Measurements from ENCODE around the gene ATP4A. TPM values are rescaled to one million over a fixed set of nuclear protein-coding genes. Genes with fewer than 3 reads are reported as not detected.

ATP4A gene
- total and polyA plus RNA-seq, 7 donors: not detected

GRCh38 chr19:35559281-35559659, 4.2 kb downstream of the ATP4A start:
- Histone ChIP-seq H3K36me3 (ENCODE audit: insufficient read depth in 1 of 2, low read depth in 1 of 2) (no peaks in the 10 kb centered on the region), H3K4me1 (no peaks in the 10 kb centered on the region), H3K27me3 (ENCODE audit: insufficient read depth in 3 of 3, low read length in 2 of 3) (peaks cover 0 to 47% (median 24%) of the 10 kb centered on the region in 3 donors), H3K9me3 (no peaks in the 10 kb centered on the region), H3K4me3 (no peak overlapping the region), H3K27ac (no peak overlapping the region)
- no peak for DNase-seq
- no peak for ATAC-seq
- intact Hi-C loops (cut with DNase I): no loop called here
- WGBS, 3 donors: 51 to 56% (median 53%) methylated on average over 11 of the region's 11 CpGs
- TF ChIP-seq CTCF (IDR thresholded peaks at IDR 0.05): no peak

- DNase-seq (no peak), ATAC-seq (no peak)
- Histone ChIP-seq H3K27me3 (ENCODE audit: insufficient read depth in 3 of 3, low read length in 2 of 3) (peaks cover 0 to 47% (median 22%) of the 10 kb centered on the region in 3 donors), H3K9me3 (no peaks in the 10 kb centered on the region), H3K4me3 (peak overlapping the region; percentile 51), H3K36me3 (ENCODE audit: insufficient read depth in 1 of 2, low read depth in 1 of 2) (no peaks in the 10 kb centered on the region), H3K4me1 (no peaks in the 10 kb centered on the region), H3K27ac (no peak overlapping the region)
- no peak for TF ChIP-seq CTCF (IDR thresholded peaks at IDR 0.05)
- WGBS, 3 donors: 26 to 27% (median 27%) methylated on average over 48 to 53 of the region's 53 CpGs
- intact Hi-C loops (cut with DNase I): no loop called here
Observed at GRCh38 chr19:35558400-35559280, 4.8 kb downstream of the ATP4A start.

- DNase-seq (peak; percentile 68 to 80), ATAC-seq (peak; percentile 67 to 92 (median 79))
- intact Hi-C loops (cut with DNase I): no loop called here
- Histone ChIP-seq H3K36me3 (ENCODE audit: insufficient read depth in 1 of 2, low read depth in 1 of 2) (no peaks in the 10 kb centered on the region), H3K9me3 (no peaks in the 10 kb centered on the region), H3K4me3 (peak overlapping the region; percentile 51), H3K27me3 (ENCODE audit: insufficient read depth in 3 of 3, low read length in 2 of 3) (peaks cover 0 to 47% (median 22%) of the 10 kb centered on the region in 3 donors), H3K4me1 (no peaks in the 10 kb centered on the region), H3K27ac (no peak overlapping the region)
- WGBS, 3 donors: 3 to 6% (median 4%) methylated on average over 39 to 60 of the region's 60 CpGs
- TF ChIP-seq CTCF (IDR thresholded peaks at IDR 0.05): no peak
Observed at GRCh38 chr19:35557539-35558399, 5.7 kb downstream of the ATP4A start.

- Histone ChIP-seq H3K36me3 (ENCODE audit: insufficient read depth in 1 of 2, low read depth in 1 of 2) (no peaks in the 10 kb centered on the region), H3K9me3 (no peaks in the 10 kb centered on the region), H3K4me3 (no peak overlapping the region), H3K27ac (no peak overlapping the region), H3K4me1 (no peaks in the 10 kb centered on the region), H3K27me3 (ENCODE audit: insufficient read depth in 3 of 3, low read length in 2 of 3) (peaks cover 0 to 40% (median 19%) of the 10 kb centered on the region in 3 donors)
- ATAC-seq: peak in 1 of 4 donors; percentile 7
- intact Hi-C loops (cut with DNase I): no loop called here
- DNase-seq: no peak
- 81 to 82% (median 82%) methylated on average over 16 of the region's 16 CpGs for WGBS, 3 donors
- no peak for TF ChIP-seq CTCF (IDR thresholded peaks at IDR 0.05)
Observed at GRCh38 chr19:35556846-35557538, 6.5 kb downstream of the ATP4A start.
